Panc1 (cell line): Measurements from ENCODE around the gene C9orf72. TPM values are rescaled to one million over a fixed set of nuclear protein-coding genes. Genes with fewer than 3 reads are reported as not detected.

Experiments
- ATAC-seq: fragments of 200-7000 bp; cut with Tn5 transposase; 2 replicates; pipeline ENCODE4 v1.9.1; 2020; ENCODE audit warnings: mild to moderate bottlenecking, moderate library complexity
- BruUV-seq: library from RNA; stranded (reverse); fragments of 400-500 nt; replicated peaks from 2 replicates; lab custom pipeline; 2021; lab: Mats Ljungman, UMichigan
- CTCF ChIA-PET: fragments of 300-600 bp; sonication (Branson Sonifier 250); formaldehyde crosslinking; loops from one replicate; lab custom pipeline; 2022; ENCODE audit warnings: antibody characterized with exemption; lab: Charles Lee
- POLR2A ChIA-PET: fragments of 300-600 bp; sonication (Branson Sonifier 250); formaldehyde crosslinking; loops from one replicate; lab custom pipeline; 2022; ENCODE audit warnings: antibody characterized with exemption; lab: Charles Lee
- DNase-seq: peaks from one replicate; pipeline ENCODE4 v3.0.0-alpha.2; 2010; ENCODE audit warnings: low read depth, low spot score
- H3K27ac ChIP-seq: 2 replicates; pipeline ENCODE4 v1.5.1; 2011; ENCODE audit warnings: mild to moderate bottlenecking, low read length, inconsistent platforms
- H3K27me3 ChIP-seq: fragments of 200-500 bp; sonication (Bioruptor generic); 2 replicates; pipeline ENCODE4 v1.6.0; 2014; ENCODE audit warnings: low read length, inconsistent platforms; ENCODE audit not compliant: control insufficient read depth, insufficient read depth
- H3K36me3 ChIP-seq: fragments of 200-500 bp; sonication (Bioruptor generic); 2 replicates; pipeline ENCODE4 v1.5.1; 2014; ENCODE audit warnings: inconsistent platforms, mild to moderate bottlenecking, low read length, moderate library complexity; ENCODE audit not compliant: control insufficient read depth, insufficient read depth
- H3K4me1 ChIP-seq: 2 replicates; pipeline ENCODE4 v1.5.1; 2011; ENCODE audit warnings: inconsistent platforms, mild to moderate bottlenecking, low read length, moderate library complexity; ENCODE audit not compliant: control insufficient read depth, insufficient read depth
- H3K4me3 ChIP-seq, 2 experiments: 2 replicates each; pipeline ENCODE4 v1.5.1; 2011 to 2012; ENCODE audit warnings: low read depth in 2 of 2, low read length in 2 of 2, mild to moderate bottlenecking in 2 of 2, inconsistent platforms in 1 of 2, moderate library complexity in 1 of 2
- H3K9me3 ChIP-seq: fragments of 200-500 bp; sonication (Bioruptor generic); 2 replicates; pipeline ENCODE4 v1.5.1; 2014; ENCODE audit warnings: low read depth, mild to moderate bottlenecking, inconsistent platforms, low read length, moderate library complexity; ENCODE audit not compliant: control insufficient read depth, insufficient read depth
- CTCF ChIP-seq: fragments of 450-650 bp; IDR thresholded peaks from 2 replicates; pipeline ENCODE4 v1.5.1; 2017; ENCODE audit warnings: mild to moderate bottlenecking
- POLR2AphosphoS5 ChIP-seq: IDR thresholded peaks from 2 replicates; pipeline ENCODE4 v1.6.1; 2012; ENCODE audit warnings: mild to moderate bottlenecking, low read depth, low read length, moderate library complexity
- REST ChIP-seq, 2 experiments: IDR thresholded peaks; 2 replicates each; pipeline ENCODE4 v1.6.1; 2011 to 2012; ENCODE audit warnings: low read depth in 2 of 2, control low read depth in 1 of 2, low read length in 1 of 2, mild to moderate bottlenecking in 1 of 2, moderate library complexity in 1 of 2; ENCODE audit not compliant: insufficient read depth in 1 of 2
- SIN3A ChIP-seq: IDR thresholded peaks from 2 replicates; pipeline ENCODE4 v1.6.1; 2012; ENCODE audit warnings: low read depth, mild to moderate bottlenecking, low read length, moderate library complexity, borderline replicate concordance; ENCODE audit not compliant: insufficient read depth
- TCF7L2 ChIP-seq: IDR thresholded peaks from 2 replicates; pipeline ENCODE4 v1.6.1; 2011; ENCODE audit warnings: mild to moderate bottlenecking, low read depth, low read length, inconsistent platforms
- in situ Hi-C: cut with HindIII; loops from 2 replicates; pipeline ENCODE4 v1.10.0; 2016; ENCODE audit warnings: low sequenced_read_pairs, low pct_unique_long_range_greater_than_20kb
- intact Hi-C: fragments of 100-400 bp; cut with micrococcal nuclease; formaldehyde crosslinking; loops from one replicate; pipeline ENCODE4 v1.10.0; 2022; ENCODE audit not compliant: unreplicated experiment
- total RNA-seq: library from RNA; stranded (reverse); gene quantifications from one replicate; pipeline ENCODE4 v1.2.1, GENCODE V29; 2021; ENCODE audit not compliant: unreplicated experiment

C9orf72 gene
- total RNA-seq, 1 experiment from 2014 or later = 3.6 TPM

GRCh38 chr9:27533311-27533710 is 40.0 kb downstream of the C9orf72 start:
- no peak overlapping the region for H3K27ac ChIP-seq
- ChIA-PET CTCF (no interaction called here), POLR2A (no interaction called here)
- in situ Hi-C loops = no loop called here
- no TSS peak for BruUV-seq
- H3K36me3 ChIP-seq = no peaks in the 10 kb centered on the region
- ATAC-seq = no peak
- H3K4me1 ChIP-seq = no peaks in the 10 kb centered on the region
- intact Hi-C loops = loop anchor here (5.0 kb wide), 1 partner anchor 201 kb away; no protein-coding TSS in a partner anchor
- no peak for DNase-seq
- TF ChIP-seq CTCF (no peak), SIN3A (no peak), REST (IDR thresholded peaks at IDR 0.05; ENCODE audit: insufficient read depth in 1 of 2, low read depth in 2 of 2, low read length in 1 of 2) (no peak), POLR2AphosphoS5 (no peak), TCF7L2 (no peak)
- no peak overlapping the region for H3K4me3 ChIP-seq
- H3K9me3 ChIP-seq = no peaks in the 10 kb centered on the region
- H3K27me3 ChIP-seq = no peaks in the 10 kb centered on the region

- H3K27me3 ChIP-seq = no peaks in the 10 kb centered on the region
- in situ Hi-C loops (no loop called here), intact Hi-C loops (loop anchor here (5.0 kb wide), 1 partner anchor 200 kb away; no protein-coding TSS in a partner anchor)
- ChIA-PET CTCF (no interaction called here), POLR2A (no interaction called here)
- H3K4me3 ChIP-seq = no peak overlapping the region
- BruUV-seq = no TSS peak
- TF ChIP-seq TCF7L2 (no peak), CTCF (no peak), SIN3A (no peak)
- H3K4me1 ChIP-seq = no peaks in the 10 kb centered on the region
- H3K27ac ChIP-seq = no peak overlapping the region
- no peaks in the 10 kb centered on the region for H3K9me3 ChIP-seq
- no peak for DNase-seq
- H3K36me3 ChIP-seq = no peaks in the 10 kb centered on the region
- no peak for ATAC-seq
These were observed 41.2 kb downstream of the C9orf72 start for GRCh38 chr9:27532046-27532445.
